ENCODE measurements around the gene HMOX1. TPM values are rescaled to one million over a fixed set of nuclear protein-coding genes. Genes with fewer than 3 reads are reported as not detected.
A peak's percentile ranks its signal among the peaks of the same experiment; 100 is the strongest.

Gene HMOX1
- total and polyA plus RNA-seq, 2 of the 13 experiments (the other 11 are each of a cell fraction or from before 2014, with no cell fraction given), result 53.6 to 67.4 TPM

GRCh38 chr22:35399678-35400500, 19.0 kb downstream of the HMOX1 start, which contains the start of gene MCM5 (continued):
- TF ChIP-seq PBX3 (CRISPR knock-in tag; IDR thresholded peaks at IDR 0.05; ENCODE audit: borderline replicate concordance) (0 out of 2 replicates have a peak, but pooled peaks have one; percentile 65), YEATS4 (CRISPR knock-in tag; IDR thresholded peaks at IDR 0.05; ENCODE audit: borderline replicate concordance) (peak; percentile 43; the same call in 1 of the 2 replicates), ZNF276 (CRISPR knock-in tag; IDR thresholded peaks at IDR 0.05; ENCODE audit: low read depth) (no peak), HIC2 (CRISPR knock-in tag; IDR thresholded peaks at IDR 0.05; ENCODE audit: low read depth) (no peak), PPARG (CRISPR knock-in tag; conservative IDR thresholded peaks at IDR 0.05) (0 out of 2 replicates have a peak, but pooled peaks have one; percentile 16), HDAC1 (CRISPR knock-in tag; IDR thresholded peaks at IDR 0.05) (peak; percentile 83), RBM22 (optimal IDR thresholded peaks at IDR 0.05; ENCODE audit: low read length) (no peak), PRDM15 (CRISPR knock-in tag; IDR thresholded peaks at IDR 0.05) (no peak; the same call in 1 of the 2 replicates), ZNF747 (CRISPR knock-in tag; IDR thresholded peaks at IDR 0.05; ENCODE audit: borderline replicate concordance) (peak; percentile 36; the same call in 1 of the 2 replicates), ZNF691 (CRISPR knock-in tag; IDR thresholded peaks at IDR 0.05; ENCODE audit: borderline replicate concordance, low read depth) (no peak), ZNF451 (CRISPR knock-in tag; IDR thresholded peaks at IDR 0.05) (no peak), MXD1 (CRISPR knock-in tag; IDR thresholded peaks at IDR 0.05) (peak; percentile 89), KDM5A (IDR thresholded peaks at IDR 0.05; ENCODE audit: borderline replicate concordance, low read length) (peak; percentile 67; the same call in 1 of the 2 replicates), NFYC (CRISPR knock-in tag; IDR thresholded peaks at IDR 0.05) (peak; percentile 96), SP4 (CRISPR knock-in tag; IDR thresholded peaks at IDR 0.05) (peak; percentile 94), ZNF576 (CRISPR knock-in tag; IDR thresholded peaks at IDR 0.05) (no peak), PCBP1 (IDR thresholded peaks at IDR 0.05; ENCODE audit: borderline replicate concordance, low read depth, low read length) (no peak)
